Measurements from ENCODE around the gene ERBB2. TPM values are rescaled to one million over a fixed set of nuclear protein-coding genes. Genes with fewer than 3 reads are reported as not detected.
"Not testable (repeated sequence)": the region's sequence is repeated elsewhere in the genome, so short reads cannot be mapped to it uniquely, and the experiment has no call there.

The ERBB2 gene
- polyA plus RNA-seq, 4 donors, result 43.0 to 208 (median 69.7) TPM

GRCh38 chr17:39756380-39757079 is 56.7 kb downstream of the ERBB2 start:
- no peak for DNase-seq
- WGBS, 3 donors, result 53 to 60% (median 60%) methylated on average over 7 of the region's 7 CpGs
- FAIRE-seq, result no peak
- Histone ChIP-seq H3K36me3 (ENCODE audit: control insufficient read depth in 3 of 3, insufficient read depth in 2 of 3, low read depth in 1 of 3, low read length in 3 of 3) (no peaks in the 10 kb centered on the region), H3K9me3 (ENCODE audit: control insufficient read depth in 2 of 2, insufficient read depth in 1 of 2, low read depth in 1 of 2, low read length in 1 of 2) (no peaks in the 10 kb centered on the region), H3K4me3 (ENCODE audit: low read depth in 1 of 3, low read length in 3 of 3) (no peak overlapping the region), H3K27ac (ENCODE audit: low read depth in 1 of 3, low read length in 2 of 3) (peak overlapping the region in 2 of 3 donors; percentile 95 to 97), H3K27me3 (ENCODE audit: control insufficient read depth in 3 of 3, insufficient read depth in 3 of 3, low read length in 3 of 3) (peaks cover 0 to 8% (median 0%) of the 10 kb centered on the region in 3 donors), H3K4me1 (ENCODE audit: control insufficient read depth in 3 of 3, insufficient read depth in 2 of 3, low read depth in 1 of 3, low read length in 2 of 3) (peaks cover 0 to 6% (median 0%) of the 10 kb centered on the region in 3 donors)

GRCh38 chr17:39757176-39757662 is 57.4 kb downstream of the ERBB2 start:
- WGBS, 3 donors, result 77 to 88% (median 82%) methylated on average over 4 of the region's 4 CpGs
- Histone ChIP-seq H3K9me3 (ENCODE audit: control insufficient read depth in 2 of 2, insufficient read depth in 1 of 2, low read depth in 1 of 2, low read length in 1 of 2) (no peaks in the 10 kb centered on the region), H3K36me3 (ENCODE audit: control insufficient read depth in 3 of 3, insufficient read depth in 2 of 3, low read depth in 1 of 3, low read length in 3 of 3) (no peaks in the 10 kb centered on the region), H3K27ac (ENCODE audit: low read depth in 1 of 3, low read length in 2 of 3) (peak overlapping the region in 1 of 3 donors; percentile 24), H3K4me1 (ENCODE audit: control insufficient read depth in 3 of 3, insufficient read depth in 2 of 3, low read depth in 1 of 3, low read length in 2 of 3) (peaks cover 0 to 6% (median 0%) of the 10 kb centered on the region in 3 donors), H3K4me3 (ENCODE audit: low read depth in 1 of 3, low read length in 3 of 3) (no peak overlapping the region), H3K27me3 (ENCODE audit: control insufficient read depth in 3 of 3, insufficient read depth in 3 of 3, low read length in 3 of 3) (peaks cover 0 to 8% (median 0%) of the 10 kb centered on the region in 3 donors)
- FAIRE-seq (no peak), DNase-seq (no peak)

GRCh38 chr17:39757931-39758873 is 58.3 kb downstream of the ERBB2 start:
- H3K27ac ChIP-seq (ENCODE audit: low read depth in 1 of 3, low read length in 2 of 3), result peak overlapping the region in 1 of 3 donors; percentile 60
- no peaks in the 10 kb centered on the region for H3K9me3 ChIP-seq (ENCODE audit: control insufficient read depth in 2 of 2, insufficient read depth in 1 of 2, low read depth in 1 of 2, low read length in 1 of 2)
- WGBS, 3 donors, result 55 to 64% (median 62%) methylated on average over 12 of the region's 12 CpGs
- DNase-seq (peak; percentile 26 to 54), FAIRE-seq (no peak)
- peaks cover 0 to 8% (median 0%) of the 10 kb centered on the region in 3 donors for H3K27me3 ChIP-seq (ENCODE audit: control insufficient read depth in 3 of 3, insufficient read depth in 3 of 3, low read length in 3 of 3)
- H3K36me3 ChIP-seq (ENCODE audit: control insufficient read depth in 3 of 3, insufficient read depth in 2 of 3, low read depth in 1 of 3, low read length in 3 of 3), result no peaks in the 10 kb centered on the region
- H3K4me3 ChIP-seq (ENCODE audit: low read depth in 1 of 3, low read length in 3 of 3), result no peak overlapping the region
- H3K4me1 ChIP-seq (ENCODE audit: control insufficient read depth in 3 of 3, insufficient read depth in 2 of 3, low read depth in 1 of 3, low read length in 2 of 3), result peaks cover 0 to 6% (median 0%) of the 10 kb centered on the region in 3 donors

GRCh38 chr17:39759204-39759603 is 59.3 kb downstream of the ERBB2 start:
- Histone ChIP-seq H3K36me3 (ENCODE audit: control insufficient read depth in 3 of 3, insufficient read depth in 2 of 3, low read depth in 1 of 3, low read length in 3 of 3) (no peaks in the 10 kb centered on the region), H3K27me3 (ENCODE audit: control insufficient read depth in 3 of 3, insufficient read depth in 3 of 3, low read length in 3 of 3) (peaks cover 0 to 8% (median 0%) of the 10 kb centered on the region in 3 donors), H3K4me3 (ENCODE audit: low read depth in 1 of 3, low read length in 3 of 3) (no peak overlapping the region), H3K4me1 (ENCODE audit: control insufficient read depth in 3 of 3, insufficient read depth in 2 of 3, low read depth in 1 of 3, low read length in 2 of 3) (peaks cover 0 to 6% (median 0%) of the 10 kb centered on the region in 3 donors), H3K9me3 (ENCODE audit: control insufficient read depth in 2 of 2, insufficient read depth in 1 of 2, low read depth in 1 of 2, low read length in 1 of 2) (no peaks in the 10 kb centered on the region), H3K27ac (ENCODE audit: low read depth in 1 of 3, low read length in 2 of 3) (peak overlapping the region in 1 of 3 donors; percentile 26)
- WGBS, 3 donors, result 73 to 84% (median 83%) methylated on average over 5 of the region's 5 CpGs
- FAIRE-seq (no peak), DNase-seq (no peak)

GRCh38 chr17:39761861-39762496 is 62.1 kb downstream of the ERBB2 start:
- no peak overlapping the region for H3K27ac ChIP-seq (ENCODE audit: low read depth in 1 of 3, low read length in 2 of 3)
- no peak overlapping the region for H3K4me3 ChIP-seq (ENCODE audit: low read depth in 1 of 3, low read length in 3 of 3)
- no peaks in the 10 kb centered on the region for H3K4me1 ChIP-seq (ENCODE audit: control insufficient read depth in 3 of 3, insufficient read depth in 2 of 3, low read depth in 1 of 3, low read length in 2 of 3)
- no peak for DNase-seq
- peaks cover 0 to 8% (median 0%) of the 10 kb centered on the region in 3 donors for H3K27me3 ChIP-seq (ENCODE audit: control insufficient read depth in 3 of 3, insufficient read depth in 3 of 3, low read length in 3 of 3)
- FAIRE-seq, result no peak
- WGBS, 3 donors, result 92 to 96% (median 94%) methylated on average over 10 of the region's 10 CpGs
- no peaks in the 10 kb centered on the region for H3K36me3 ChIP-seq (ENCODE audit: control insufficient read depth in 3 of 3, insufficient read depth in 2 of 3, low read depth in 1 of 3, low read length in 3 of 3)
- no peaks in the 10 kb centered on the region for H3K9me3 ChIP-seq (ENCODE audit: control insufficient read depth in 2 of 2, insufficient read depth in 1 of 2, low read depth in 1 of 2, low read length in 1 of 2)

- no peak overlapping the region for H3K27ac ChIP-seq (ENCODE audit: low read depth in 1 of 3, low read length in 2 of 3)
- H3K4me3 ChIP-seq (ENCODE audit: low read depth in 1 of 3, low read length in 3 of 3), result no peak overlapping the region
- no peaks in the 10 kb centered on the region for H3K36me3 ChIP-seq (ENCODE audit: control insufficient read depth in 3 of 3, insufficient read depth in 2 of 3, low read depth in 1 of 3, low read length in 3 of 3)
- H3K4me1 ChIP-seq (ENCODE audit: control insufficient read depth in 3 of 3, insufficient read depth in 2 of 3, low read depth in 1 of 3, low read length in 2 of 3), result no peaks in the 10 kb centered on the region
- H3K27me3 ChIP-seq (ENCODE audit: control insufficient read depth in 3 of 3, insufficient read depth in 3 of 3, low read length in 3 of 3), result peaks cover 0 to 5% (median 0%) of the 10 kb centered on the region in 3 donors
- DNase-seq (no peak), FAIRE-seq (no peak)
- 75 to 87% (median 75%) methylated on average over 5 of the region's 5 CpGs for WGBS, 3 donors
- no peaks in the 10 kb centered on the region for H3K9me3 ChIP-seq (ENCODE audit: control insufficient read depth in 2 of 2, insufficient read depth in 1 of 2, low read depth in 1 of 2, low read length in 1 of 2)
These were observed 63.4 kb downstream of the ERBB2 start for GRCh38 chr17:39763051-39763820.

- not testable (repeated sequence) for H3K9me3 ChIP-seq (ENCODE audit: control insufficient read depth in 2 of 2, insufficient read depth in 1 of 2, low read depth in 1 of 2, low read length in 1 of 2); DNase-seq; H3K36me3 ChIP-seq (ENCODE audit: control insufficient read depth in 3 of 3, insufficient read depth in 2 of 3, low read depth in 1 of 3, low read length in 3 of 3); FAIRE-seq; H3K27ac ChIP-seq (ENCODE audit: low read depth in 1 of 3, low read length in 2 of 3); H3K4me1 ChIP-seq (ENCODE audit: control insufficient read depth in 3 of 3, insufficient read depth in 2 of 3, low read depth in 1 of 3, low read length in 2 of 3); H3K27me3 ChIP-seq (ENCODE audit: control insufficient read depth in 3 of 3, insufficient read depth in 3 of 3, low read length in 3 of 3); H3K4me3 ChIP-seq (ENCODE audit: low read depth in 1 of 3, low read length in 3 of 3)
- WGBS, 3 donors, result 55 to 78% (median 63%) methylated on average over 3 of the region's 3 CpGs
These were observed 64.3 kb downstream of the ERBB2 start for GRCh38 chr17:39764171-39764570.
